ENCODE measurements around the gene VTI1A.

- TF ChIP-seq, protein P1, sequence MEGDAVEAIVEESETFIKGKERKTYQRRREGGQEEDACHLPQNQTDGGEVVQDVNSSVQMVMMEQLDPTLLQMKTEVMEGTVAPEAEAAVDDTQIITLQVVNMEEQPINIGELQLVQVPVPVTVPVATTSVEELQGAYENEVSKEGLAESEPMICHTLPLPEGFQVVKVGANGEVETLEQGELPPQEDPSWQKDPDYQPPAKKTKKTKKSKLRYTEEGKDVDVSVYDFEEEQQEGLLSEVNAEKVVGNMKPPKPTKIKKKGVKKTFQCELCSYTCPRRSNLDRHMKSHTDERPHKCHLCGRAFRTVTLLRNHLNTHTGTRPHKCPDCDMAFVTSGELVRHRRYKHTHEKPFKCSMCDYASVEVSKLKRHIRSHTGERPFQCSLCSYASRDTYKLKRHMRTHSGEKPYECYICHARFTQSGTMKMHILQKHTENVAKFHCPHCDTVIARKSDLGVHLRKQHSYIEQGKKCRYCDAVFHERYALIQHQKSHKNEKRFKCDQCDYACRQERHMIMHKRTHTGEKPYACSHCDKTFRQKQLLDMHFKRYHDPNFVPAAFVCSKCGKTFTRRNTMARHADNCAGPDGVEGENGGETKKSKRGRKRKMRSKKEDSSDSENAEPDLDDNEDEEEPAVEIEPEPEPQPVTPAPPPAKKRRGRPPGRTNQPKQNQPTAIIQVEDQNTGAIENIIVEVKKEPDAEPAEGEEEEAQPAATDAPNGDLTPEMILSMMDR (IDR thresholded peaks at IDR 0.05): no peak
- TF ChIP-seq POLR2A (IDR thresholded peaks at IDR 0.05): no peak
Observed at GRCh38 chr10:112680586-112680985, 233.6 kb downstream of the VTI1A start.

All from breast epithelium (tissue), 3 donors.